ENCODE results near the gene CHST12. TPM values are rescaled to one million over a fixed set of nuclear protein-coding genes. Genes with fewer than 3 reads are reported as not detected.

The CHST12 gene
- total RNA-seq, 1 donor from 2014 or later, result 16.7 TPM

DNA sequence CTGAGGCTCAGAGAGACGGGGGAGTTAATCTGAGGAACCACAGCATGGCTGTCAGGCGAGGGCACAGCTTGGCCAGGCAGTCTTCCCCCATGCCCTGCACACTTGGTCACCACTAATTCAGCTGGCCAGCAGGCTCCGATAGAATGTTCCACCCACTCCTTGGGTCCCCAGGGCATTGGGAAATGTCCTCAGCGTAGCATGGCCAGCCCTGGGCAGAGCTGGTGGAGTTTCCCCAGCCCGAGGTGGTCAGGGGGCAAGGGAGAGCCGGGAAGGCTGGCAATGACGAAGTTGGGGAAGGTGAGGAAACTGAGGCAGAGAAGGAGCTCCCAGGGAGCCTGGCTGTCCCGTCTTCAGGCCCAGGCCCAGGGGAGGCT, 84.8 kb downstream of the CHST12 start:
- Mint-ChIP-seq H3K36me3 (ENCODE audit: insufficient read depth) (no peaks in the 10 kb centered on the region), H3K27me3 (no peaks in the 10 kb centered on the region), H3K27ac (no peak overlapping the region), H3K4me1 (ENCODE audit: low read depth) (no peaks in the 10 kb centered on the region), H3K4me3 (ENCODE audit: low read depth) (no peak overlapping the region), H3K9me3 (ENCODE audit: low read depth) (no peaks in the 10 kb centered on the region)
- TF ChIP-seq, protein P1, sequence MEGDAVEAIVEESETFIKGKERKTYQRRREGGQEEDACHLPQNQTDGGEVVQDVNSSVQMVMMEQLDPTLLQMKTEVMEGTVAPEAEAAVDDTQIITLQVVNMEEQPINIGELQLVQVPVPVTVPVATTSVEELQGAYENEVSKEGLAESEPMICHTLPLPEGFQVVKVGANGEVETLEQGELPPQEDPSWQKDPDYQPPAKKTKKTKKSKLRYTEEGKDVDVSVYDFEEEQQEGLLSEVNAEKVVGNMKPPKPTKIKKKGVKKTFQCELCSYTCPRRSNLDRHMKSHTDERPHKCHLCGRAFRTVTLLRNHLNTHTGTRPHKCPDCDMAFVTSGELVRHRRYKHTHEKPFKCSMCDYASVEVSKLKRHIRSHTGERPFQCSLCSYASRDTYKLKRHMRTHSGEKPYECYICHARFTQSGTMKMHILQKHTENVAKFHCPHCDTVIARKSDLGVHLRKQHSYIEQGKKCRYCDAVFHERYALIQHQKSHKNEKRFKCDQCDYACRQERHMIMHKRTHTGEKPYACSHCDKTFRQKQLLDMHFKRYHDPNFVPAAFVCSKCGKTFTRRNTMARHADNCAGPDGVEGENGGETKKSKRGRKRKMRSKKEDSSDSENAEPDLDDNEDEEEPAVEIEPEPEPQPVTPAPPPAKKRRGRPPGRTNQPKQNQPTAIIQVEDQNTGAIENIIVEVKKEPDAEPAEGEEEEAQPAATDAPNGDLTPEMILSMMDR (IDR thresholded peaks at IDR 0.05; ENCODE audit: unreplicated experiment), result no peak
- DNase-seq (ENCODE audit: low spot score, unreplicated experiment), result no peak

DNA sequence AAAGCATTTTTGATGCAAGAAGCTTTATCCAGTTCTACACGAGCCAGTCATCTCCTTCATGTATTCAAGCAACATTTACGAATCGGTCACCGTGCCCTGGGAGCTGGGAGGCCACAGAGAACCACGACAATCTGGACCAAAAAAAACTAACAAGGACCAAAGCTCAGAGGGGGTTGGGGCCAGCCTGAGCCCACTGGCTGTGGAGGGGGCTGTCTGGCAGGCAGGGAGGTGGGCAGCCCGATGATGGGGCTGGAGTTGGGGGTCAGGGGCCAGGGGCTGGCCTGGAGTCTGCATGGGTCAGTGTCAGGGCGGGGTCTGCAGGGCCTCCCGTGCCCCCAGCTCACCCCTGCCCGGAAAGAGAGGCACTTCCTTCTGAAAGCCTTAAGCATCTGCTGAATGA, 85.3 kb downstream of the CHST12 start:
- H3K27ac Mint-ChIP-seq, result no peak overlapping the region
- no peaks in the 10 kb centered on the region for H3K9me3 Mint-ChIP-seq (ENCODE audit: low read depth)
- DNase-seq (ENCODE audit: low spot score, unreplicated experiment), result no peak
- H3K4me3 Mint-ChIP-seq (ENCODE audit: low read depth), result no peak overlapping the region
- TF ChIP-seq, protein P1 (IDR thresholded peaks at IDR 0.05; ENCODE audit: unreplicated experiment), result no peak
- H3K4me1 Mint-ChIP-seq (ENCODE audit: low read depth), result no peaks in the 10 kb centered on the region
- no peaks in the 10 kb centered on the region for H3K27me3 Mint-ChIP-seq
- no peaks in the 10 kb centered on the region for H3K36me3 Mint-ChIP-seq (ENCODE audit: insufficient read depth)

DNA sequence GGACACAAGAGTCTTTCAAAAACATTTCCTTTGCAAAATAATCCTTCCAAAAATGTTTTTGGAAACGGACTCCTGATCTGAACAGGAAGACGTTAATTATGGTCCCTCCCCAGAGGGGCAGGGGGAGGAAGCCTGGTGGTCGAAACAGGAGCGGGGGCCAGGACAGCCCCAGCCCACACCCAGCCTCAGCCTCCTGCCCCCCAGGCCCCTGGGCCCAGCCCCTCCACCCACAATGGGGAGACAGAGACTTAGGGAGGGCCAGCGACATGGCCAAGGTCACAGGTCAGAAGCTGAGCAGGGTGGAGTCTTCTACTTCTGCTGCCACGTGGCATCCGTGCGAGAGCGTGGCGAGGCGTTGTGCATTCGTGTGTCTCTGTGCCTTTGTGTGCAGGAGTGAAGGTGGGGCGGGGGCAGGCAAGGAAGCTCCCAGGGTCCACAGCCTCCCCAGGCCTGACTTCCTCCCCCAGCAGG, 86.8 kb downstream of the CHST12 start:
- TF ChIP-seq, protein P1 (IDR thresholded peaks at IDR 0.05; ENCODE audit: unreplicated experiment), result no peak
- Mint-ChIP-seq H3K27me3 (no peaks in the 10 kb centered on the region), H3K27ac (no peak overlapping the region), H3K36me3 (ENCODE audit: insufficient read depth) (no peaks in the 10 kb centered on the region), H3K4me3 (ENCODE audit: low read depth) (no peak overlapping the region), H3K9me3 (ENCODE audit: low read depth) (no peaks in the 10 kb centered on the region), H3K4me1 (ENCODE audit: low read depth) (no peaks in the 10 kb centered on the region)
- no peak for DNase-seq (ENCODE audit: low spot score, unreplicated experiment)

DNA sequence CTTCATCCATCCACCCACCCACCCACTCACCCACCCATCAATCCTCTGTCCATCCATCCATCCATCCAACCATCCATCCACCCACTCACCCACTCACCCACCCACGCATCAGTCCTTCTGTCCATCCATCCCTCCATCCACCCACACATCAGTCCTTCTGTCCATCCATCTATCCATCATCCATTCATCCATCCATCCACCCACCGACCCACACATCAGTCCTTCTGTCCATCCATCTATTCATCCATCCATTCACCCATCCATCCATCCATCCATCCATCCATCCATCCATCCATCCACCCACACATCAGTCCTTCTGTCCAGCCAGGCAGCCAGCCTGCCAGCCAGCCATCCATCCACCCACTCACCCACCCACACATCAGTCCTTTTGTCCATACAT, 88.6 kb downstream of the CHST12 start:
- no peak for DNase-seq (ENCODE audit: low spot score, unreplicated experiment)
- peaks cover 1% of the 10 kb centered on the region for H3K4me1 Mint-ChIP-seq (ENCODE audit: low read depth)
- H3K4me3 Mint-ChIP-seq (ENCODE audit: low read depth), result no peak overlapping the region
- no peaks in the 10 kb centered on the region for H3K36me3 Mint-ChIP-seq (ENCODE audit: insufficient read depth)
- no peaks in the 10 kb centered on the region for H3K27me3 Mint-ChIP-seq
- TF ChIP-seq, protein P1 (IDR thresholded peaks at IDR 0.05; ENCODE audit: unreplicated experiment), result no peak
- no peak overlapping the region for H3K27ac Mint-ChIP-seq
- H3K9me3 Mint-ChIP-seq (ENCODE audit: low read depth), result no peaks in the 10 kb centered on the region

DNA sequence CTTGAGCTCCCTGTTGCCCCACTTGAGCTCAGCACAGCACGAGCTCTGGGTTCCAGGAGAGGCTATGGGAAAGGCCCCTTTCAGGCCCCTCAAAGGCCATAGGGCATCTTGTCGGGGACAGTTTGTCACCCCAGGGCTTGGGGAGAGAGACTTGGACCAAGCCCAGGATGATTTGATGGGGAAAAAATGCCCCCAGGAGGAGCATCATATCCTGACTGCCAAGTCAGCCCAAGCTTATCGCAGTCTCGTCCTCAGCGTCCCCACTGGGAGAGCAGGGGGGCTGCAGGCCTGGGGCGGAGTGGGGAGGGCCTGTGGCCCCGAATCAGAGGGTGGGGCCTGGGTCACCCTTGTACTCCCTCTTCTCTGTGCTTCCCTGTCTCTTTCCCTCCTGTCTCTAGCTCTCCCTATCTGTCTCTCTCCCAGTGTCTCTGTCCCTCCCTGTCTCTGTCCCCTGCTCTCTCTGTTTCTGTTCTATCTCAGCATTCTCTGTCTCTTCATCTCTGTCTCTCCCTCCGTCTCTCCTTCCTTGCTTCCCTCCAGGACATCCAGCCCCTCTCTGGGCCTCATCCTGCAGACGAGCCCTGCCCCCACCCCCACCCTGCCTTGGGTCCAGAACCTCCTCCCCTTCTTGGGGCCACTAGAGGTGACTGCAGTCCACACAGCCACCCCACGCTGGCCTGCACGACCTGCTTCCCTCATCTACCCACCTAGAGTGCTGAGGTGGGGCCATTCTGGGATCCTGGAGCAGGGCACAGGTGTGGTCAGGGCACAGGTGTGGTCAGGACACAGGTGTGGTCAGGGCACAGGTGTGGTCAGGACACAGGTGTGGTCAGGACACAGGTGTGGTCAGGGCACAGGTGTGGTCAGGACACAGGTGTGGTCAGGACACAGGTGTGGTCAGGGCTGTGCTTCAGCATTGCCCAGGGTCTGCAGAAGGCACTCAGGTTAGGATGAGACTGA, 90.1 kb downstream of the CHST12 start:
- TF ChIP-seq, protein P1 (IDR thresholded peaks at IDR 0.05; ENCODE audit: unreplicated experiment), result no peak
- no peak overlapping the region for H3K27ac Mint-ChIP-seq
- no peaks in the 10 kb centered on the region for H3K27me3 Mint-ChIP-seq
- DNase-seq (ENCODE audit: low spot score, unreplicated experiment), result no peak
- no peaks in the 10 kb centered on the region for H3K9me3 Mint-ChIP-seq (ENCODE audit: low read depth)
- H3K4me3 Mint-ChIP-seq (ENCODE audit: low read depth), result no peak overlapping the region
- no peaks in the 10 kb centered on the region for H3K36me3 Mint-ChIP-seq (ENCODE audit: insufficient read depth)
- H3K4me1 Mint-ChIP-seq (ENCODE audit: low read depth), result peaks cover 2% of the 10 kb centered on the region

All from progenitor cell of endocrine pancreas (in vitro differentiated cells).